Measurements from ENCODE around the gene SUGP2. TPM values are rescaled to one million over a fixed set of nuclear protein-coding genes. Genes with fewer than 3 reads are reported as not detected.

SUGP2 gene
- total RNA-seq, 1 donor from 2014 or later = 123 TPM

- Histone ChIP-seq H3K4me1 (no peaks in the 10 kb centered on the region), H3K27me3 (no peaks in the 10 kb centered on the region), H3K4me2 (no peak overlapping the region), H3K9me3 (ENCODE audit: low read depth) (no peaks in the 10 kb centered on the region), H3K4me3 (no peak overlapping the region), H3K36me3 (no peaks in the 10 kb centered on the region), H4K20me1 (ENCODE audit: low read depth) (no peaks in the 10 kb centered on the region), H3K79me2 (ENCODE audit: low read depth) (no peaks in the 10 kb centered on the region), H2AFZ (replicated peaks) (no peak overlapping the region), H3K27ac (no peak overlapping the region), H3K9ac (no peak overlapping the region), H3F3A (ENCODE audit: low read depth) (peaks cover 2% of the 10 kb centered on the region)
- no peak overlapping the region for H3K27ac Mint-ChIP-seq
- H3K27me3 Mint-ChIP-seq (ENCODE audit: insufficient read depth, low read depth) = peaks cover 6% of the 10 kb centered on the region
- H3K36me3 Mint-ChIP-seq = peaks cover 9% of the 10 kb centered on the region
- H3K9me3 Mint-ChIP-seq = no peaks in the 10 kb centered on the region
- no peak overlapping the region for H3K4me3 Mint-ChIP-seq
- DNase-seq (ENCODE audit: low spot score) = no peak
- TF ChIP-seq EZH2phosphoT487 (IDR thresholded peaks at IDR 0.05) (no peak), EZH2 (IDR thresholded peaks at IDR 0.05) (no peak), CTCF (IDR thresholded peaks at IDR 0.05) (no peak)
- H3K4me1 Mint-ChIP-seq = peaks cover 3% of the 10 kb centered on the region
Measured at GRCh38 chr19:19057720-19058119, 24.4 kb upstream of the SUGP2 start.

GRCh38 chr19:19057317-19057716, 24.0 kb upstream of the SUGP2 start:
- H2AFZ ChIP-seq (replicated peaks) = no peak overlapping the region
- H3K9me3 ChIP-seq (ENCODE audit: low read depth) = no peaks in the 10 kb centered on the region
- no peak for DNase-seq (ENCODE audit: low spot score)
- no peak overlapping the region for H3K27ac Mint-ChIP-seq
- no peaks in the 10 kb centered on the region for H3K9me3 Mint-ChIP-seq
- no peaks in the 10 kb centered on the region for H3F3A ChIP-seq (ENCODE audit: low read depth)
- TF ChIP-seq EZH2 (IDR thresholded peaks at IDR 0.05) = no peak
- TF ChIP-seq EZH2phosphoT487 (IDR thresholded peaks at IDR 0.05) = no peak
- no peak for TF ChIP-seq CTCF (IDR thresholded peaks at IDR 0.05)
- H3K4me3 Mint-ChIP-seq = no peak overlapping the region
- H3K4me1 Mint-ChIP-seq = no peaks in the 10 kb centered on the region
- H3K27me3 ChIP-seq = no peaks in the 10 kb centered on the region
- no peaks in the 10 kb centered on the region for H3K4me1 ChIP-seq
- no peak overlapping the region for H3K9ac ChIP-seq
- H3K4me2 ChIP-seq = no peak overlapping the region
- H3K36me3 ChIP-seq = no peaks in the 10 kb centered on the region
- peaks cover 9% of the 10 kb centered on the region for H3K36me3 Mint-ChIP-seq
- H3K4me3 ChIP-seq = no peak overlapping the region
- H3K27me3 Mint-ChIP-seq (ENCODE audit: insufficient read depth, low read depth) = peaks cover 6% of the 10 kb centered on the region
- H3K27ac ChIP-seq = no peak overlapping the region
- no peaks in the 10 kb centered on the region for H4K20me1 ChIP-seq (ENCODE audit: low read depth)
- no peaks in the 10 kb centered on the region for H3K79me2 ChIP-seq (ENCODE audit: low read depth)

GRCh38 chr19:19056636-19057275, 23.4 kb upstream of the SUGP2 start:
- H3K27me3 ChIP-seq = no peaks in the 10 kb centered on the region
- DNase-seq (ENCODE audit: low spot score) = no peak
- H3K36me3 Mint-ChIP-seq = peaks cover 9% of the 10 kb centered on the region
- no peak overlapping the region for H3K27ac Mint-ChIP-seq
- no peaks in the 10 kb centered on the region for H3K9me3 Mint-ChIP-seq
- TF ChIP-seq CTCF (IDR thresholded peaks at IDR 0.05) (no peak), EZH2phosphoT487 (IDR thresholded peaks at IDR 0.05) (no peak), EZH2 (IDR thresholded peaks at IDR 0.05) (no peak)
- no peaks in the 10 kb centered on the region for H3K79me2 ChIP-seq (ENCODE audit: low read depth)
- no peak overlapping the region for H3K4me3 Mint-ChIP-seq
- H3K9ac ChIP-seq = no peak overlapping the region
- no peak overlapping the region for H3K4me2 ChIP-seq
- no peaks in the 10 kb centered on the region for H3K36me3 ChIP-seq
- no peaks in the 10 kb centered on the region for H3K4me1 Mint-ChIP-seq
- H3F3A ChIP-seq (ENCODE audit: low read depth) = no peaks in the 10 kb centered on the region
- H2AFZ ChIP-seq (replicated peaks) = no peak overlapping the region
- no peaks in the 10 kb centered on the region for H4K20me1 ChIP-seq (ENCODE audit: low read depth)
- H3K4me1 ChIP-seq = no peaks in the 10 kb centered on the region
- no peak overlapping the region for H3K4me3 ChIP-seq
- H3K27ac ChIP-seq = no peak overlapping the region
- H3K9me3 ChIP-seq (ENCODE audit: low read depth) = no peaks in the 10 kb centered on the region
- H3K27me3 Mint-ChIP-seq (ENCODE audit: insufficient read depth, low read depth) = peaks cover 6% of the 10 kb centered on the region
